ENCODE results near the gene NFIA. TPM values are rescaled to one million over a fixed set of nuclear protein-coding genes. Genes with fewer than 3 reads are reported as not detected.

NFIA gene
- total RNA-seq, 1 experiment from 2014 or later: not detected

DNA sequence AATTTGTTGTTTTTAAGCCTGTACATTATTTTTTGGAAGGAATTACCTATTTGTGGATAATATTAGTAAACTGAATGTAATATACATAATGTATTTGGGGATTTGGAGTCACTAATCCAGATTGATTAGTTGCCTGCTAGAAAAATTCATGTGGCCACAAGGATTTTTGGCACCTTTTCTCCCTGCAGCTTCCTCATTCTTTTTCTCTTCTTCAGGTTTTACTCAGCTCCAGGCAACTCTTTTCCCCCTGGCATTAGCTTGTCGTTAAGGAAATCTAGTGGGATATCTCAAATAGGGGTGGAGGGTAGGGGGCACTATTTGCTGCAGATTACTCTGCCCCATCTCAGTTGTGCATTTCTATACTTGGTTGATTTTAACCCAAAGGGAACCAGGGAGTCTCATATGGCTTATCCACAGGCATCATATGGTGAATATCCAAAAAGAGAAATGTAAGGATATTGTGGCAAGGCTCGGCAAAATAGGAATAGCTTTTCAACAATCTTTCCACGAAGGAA, 203.1 kb downstream of the NFIA start:
- Histone ChIP-seq H3K27me3 (no peaks in the 10 kb centered on the region), H3K36me3 (no peaks in the 10 kb centered on the region), H3K4me3 (no peak overlapping the region), H3K9me3 (no peaks in the 10 kb centered on the region)
- no peak for DNase-seq

DNA sequence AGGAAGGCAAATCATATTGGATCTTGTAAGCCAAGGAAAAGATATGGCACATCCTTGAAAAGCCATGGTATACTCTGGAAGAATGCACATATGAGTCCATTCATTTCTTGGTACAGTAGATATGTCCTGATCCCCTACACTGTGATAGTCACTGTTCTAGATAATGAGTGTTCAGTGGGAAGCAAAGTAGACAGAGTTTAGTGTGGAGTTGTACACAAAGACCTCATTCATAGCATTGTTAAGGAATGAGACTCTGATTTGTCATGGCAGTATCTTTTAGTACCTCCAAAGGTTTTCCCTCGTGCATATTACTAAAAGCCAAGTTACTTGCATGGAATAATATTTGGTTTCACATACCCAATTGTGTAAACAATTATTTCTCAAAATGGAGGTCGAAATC, 204.7 kb downstream of the NFIA start:
- Histone ChIP-seq H3K4me3 (no peak overlapping the region), H3K27me3 (no peaks in the 10 kb centered on the region), H3K9me3 (no peaks in the 10 kb centered on the region), H3K36me3 (no peaks in the 10 kb centered on the region)
- no peak for DNase-seq

DNA sequence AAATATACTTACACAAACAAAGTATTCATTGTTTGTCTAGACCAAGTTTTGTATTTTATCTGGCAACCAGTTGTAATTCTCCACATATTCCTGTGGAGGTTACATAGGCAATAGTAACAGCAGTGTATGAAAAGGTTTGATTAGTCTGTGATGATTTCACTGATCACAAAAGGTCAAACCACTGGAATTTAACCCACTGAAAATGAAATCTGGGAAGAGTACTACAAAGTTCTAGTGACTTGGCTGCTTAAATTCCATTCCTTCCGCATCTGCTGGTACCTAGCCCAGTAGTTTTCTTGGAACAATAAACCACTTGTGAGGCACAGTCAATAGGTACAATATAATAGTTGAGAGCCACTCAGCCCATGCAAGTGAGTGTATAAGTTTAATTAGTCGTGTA, 205.4 kb downstream of the NFIA start:
- no peak overlapping the region for H3K4me3 ChIP-seq
- DNase-seq: no peak
- no peaks in the 10 kb centered on the region for H3K36me3 ChIP-seq
- H3K27me3 ChIP-seq: no peaks in the 10 kb centered on the region
- H3K9me3 ChIP-seq: no peaks in the 10 kb centered on the region

DNA sequence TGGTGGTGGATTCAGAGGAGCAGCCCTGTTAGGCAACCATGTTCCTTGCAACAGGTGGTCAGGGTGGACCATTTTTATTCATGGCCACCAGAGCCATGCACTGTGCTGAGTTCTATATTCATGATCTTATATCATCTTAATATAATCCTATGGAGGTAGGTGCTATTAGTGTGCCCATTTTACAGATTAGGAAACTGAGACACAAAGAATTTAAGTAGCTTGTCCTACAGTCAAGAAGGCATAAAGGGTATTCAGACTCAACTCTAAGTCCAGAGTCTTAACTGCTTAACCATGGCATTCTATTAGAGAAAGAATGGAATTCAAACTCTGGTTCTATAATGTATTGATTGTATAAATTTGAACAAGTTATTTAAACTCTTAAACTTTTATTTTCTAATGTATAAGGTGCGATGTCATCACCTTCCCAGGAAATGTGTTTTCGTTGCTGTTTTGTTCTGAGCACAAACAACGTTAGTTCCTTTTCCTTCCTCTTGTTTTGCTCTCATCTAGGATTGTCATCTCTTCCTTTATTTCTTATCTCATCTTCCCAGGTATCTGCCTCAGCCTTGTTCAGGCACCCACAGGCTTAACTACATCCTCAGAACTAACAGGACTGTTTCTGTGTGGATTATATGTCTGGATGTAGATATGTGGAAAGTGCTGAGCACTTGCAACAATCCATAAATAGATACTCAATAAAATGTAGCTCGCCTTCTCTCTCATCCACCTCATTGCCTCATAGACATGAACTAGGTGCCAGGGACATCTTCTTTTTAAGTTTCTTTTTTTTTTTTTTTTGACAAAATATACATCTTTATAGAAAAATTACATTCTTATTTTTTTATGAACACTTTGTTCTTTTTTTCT, 207.1 kb downstream of the NFIA start:
- DNase-seq: no peak
- Histone ChIP-seq H3K36me3 (no peaks in the 10 kb centered on the region), H3K9me3 (no peaks in the 10 kb centered on the region), H3K27me3 (no peaks in the 10 kb centered on the region), H3K4me3 (no peak overlapping the region)

DNA sequence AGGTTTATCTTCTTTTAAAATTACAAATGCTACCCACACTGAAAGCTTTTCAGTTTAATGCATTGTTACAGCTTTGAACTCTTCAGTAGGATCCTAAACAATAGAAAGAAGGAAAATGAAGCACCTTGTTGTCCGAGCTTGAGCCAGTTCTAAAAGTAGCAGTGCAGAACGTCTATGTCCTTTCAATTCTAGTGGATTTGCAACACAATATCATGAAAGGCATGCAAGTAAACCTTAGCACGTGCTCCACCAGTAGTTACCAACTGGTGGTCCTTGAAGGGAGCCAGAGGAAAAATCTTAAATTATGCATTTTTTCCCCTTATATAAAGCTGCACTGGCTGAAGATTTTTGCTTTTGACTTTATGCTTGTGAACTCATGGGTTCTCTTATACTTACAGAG, 208.2 kb downstream of the NFIA start:
- DNase-seq: no peak
- no peak overlapping the region for H3K4me3 ChIP-seq
- H3K9me3 ChIP-seq: no peaks in the 10 kb centered on the region
- H3K36me3 ChIP-seq: no peaks in the 10 kb centered on the region
- H3K27me3 ChIP-seq: no peaks in the 10 kb centered on the region

DNA sequence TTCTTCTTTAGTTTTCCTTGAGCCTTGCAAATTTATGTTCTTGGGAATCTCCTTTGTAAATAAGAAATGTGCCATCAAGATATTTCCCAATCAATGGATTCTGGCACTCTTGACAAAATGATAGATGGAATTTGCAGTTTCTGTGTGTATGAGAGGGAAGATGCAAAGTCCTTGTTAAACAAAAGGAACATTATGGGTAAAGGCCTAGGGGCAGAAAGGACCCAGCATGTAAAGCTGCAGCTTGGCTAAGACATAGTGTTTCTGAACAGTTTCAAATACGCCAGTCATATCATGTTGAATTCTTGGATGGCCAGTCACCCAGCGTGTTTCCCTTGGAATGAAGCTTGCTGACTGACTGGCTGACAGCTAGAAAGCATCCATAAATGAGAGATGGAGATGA, 210.8 kb downstream of the NFIA start:
- Histone ChIP-seq H3K9me3 (no peaks in the 10 kb centered on the region), H3K36me3 (no peaks in the 10 kb centered on the region), H3K4me3 (no peak overlapping the region), H3K27me3 (no peaks in the 10 kb centered on the region)
- DNase-seq: no peak

DNA sequence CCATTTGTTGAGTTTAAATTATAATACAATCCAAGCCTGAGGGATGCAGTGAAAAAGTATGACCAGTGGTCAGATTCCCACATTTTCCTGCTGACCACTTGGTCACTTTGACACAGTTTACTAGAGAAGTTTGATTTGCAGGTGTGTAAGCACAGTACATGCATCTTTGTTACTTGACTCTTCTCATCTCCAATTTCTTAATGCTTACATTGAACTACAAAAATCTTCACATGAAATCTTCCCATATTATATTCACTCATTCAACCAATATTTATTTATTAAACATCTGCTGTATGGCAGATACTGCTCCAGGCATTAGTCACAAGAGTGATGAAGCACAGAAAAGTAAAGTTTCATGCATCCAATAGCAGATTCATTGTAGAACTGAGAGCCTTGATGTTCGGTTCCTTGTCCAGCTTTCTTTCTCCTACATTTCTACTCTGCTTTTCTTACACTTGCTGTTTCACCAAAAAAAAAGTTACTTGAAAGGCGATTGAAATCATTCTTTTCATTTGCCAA, 211.7 kb downstream of the NFIA start:
- DNase-seq: no peak
- H3K27me3 ChIP-seq: no peaks in the 10 kb centered on the region
- no peak overlapping the region for H3K4me3 ChIP-seq
- no peaks in the 10 kb centered on the region for H3K36me3 ChIP-seq
- H3K9me3 ChIP-seq: no peaks in the 10 kb centered on the region

DNA sequence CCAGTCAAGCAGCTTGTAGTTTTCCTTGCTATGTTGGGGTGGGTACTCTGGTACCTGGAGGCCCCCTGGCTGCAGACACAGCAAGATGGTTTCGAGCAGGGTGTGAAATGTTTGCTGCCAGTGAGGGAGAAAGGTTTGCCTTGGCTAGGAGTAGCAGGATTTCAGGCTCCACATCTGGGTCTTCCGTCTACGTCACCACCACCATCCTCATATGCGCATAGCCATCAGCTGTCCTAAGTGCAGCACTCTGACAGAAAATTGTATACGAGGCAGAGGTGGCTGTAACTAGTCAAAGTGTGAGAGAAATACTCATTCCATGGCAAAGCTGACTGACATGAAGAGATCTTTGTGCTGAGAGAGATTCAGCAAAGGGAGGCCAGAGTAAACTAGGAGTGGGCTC, 212.6 kb downstream of the NFIA start:
- Histone ChIP-seq H3K27me3 (no peaks in the 10 kb centered on the region), H3K36me3 (no peaks in the 10 kb centered on the region), H3K4me3 (no peak overlapping the region), H3K9me3 (no peaks in the 10 kb centered on the region)
- DNase-seq: no peak

DNA sequence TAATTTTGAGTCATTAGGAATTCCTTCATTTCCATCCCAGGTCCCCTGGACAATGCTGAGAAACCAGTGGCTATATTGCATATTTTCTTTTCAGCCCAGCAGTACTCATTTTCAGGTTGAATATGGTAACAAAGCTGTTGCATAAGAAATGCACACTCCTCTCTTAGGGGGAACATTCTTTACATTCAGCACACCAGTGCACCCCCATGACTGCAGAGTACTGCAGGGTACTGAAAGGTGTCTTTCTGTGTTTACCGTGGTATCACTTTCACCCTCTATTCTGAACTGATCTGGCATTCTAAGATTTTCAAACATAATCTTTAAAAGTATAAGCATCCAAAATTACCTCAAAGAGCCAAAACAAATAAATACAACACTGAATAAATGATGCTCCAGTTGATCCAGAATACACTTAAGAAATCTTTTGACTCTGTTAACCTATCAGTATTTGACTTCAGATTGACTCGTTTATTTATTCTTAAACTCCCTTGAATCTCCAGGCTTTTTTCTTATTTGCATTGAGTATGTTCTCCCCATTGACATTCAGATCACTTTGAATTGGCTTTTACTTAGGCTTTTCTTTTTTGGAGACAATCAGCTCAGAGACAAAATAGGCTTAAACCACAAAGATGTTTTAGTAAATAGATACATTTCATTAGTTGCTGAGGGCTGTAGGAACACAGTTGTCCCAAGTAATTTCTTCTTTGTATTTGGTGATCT, 213.6 kb downstream of the NFIA start:
- Histone ChIP-seq H3K4me3 (no peak overlapping the region), H3K36me3 (no peaks in the 10 kb centered on the region), H3K27me3 (no peaks in the 10 kb centered on the region), H3K9me3 (no peaks in the 10 kb centered on the region)
- no peak for DNase-seq

DNA sequence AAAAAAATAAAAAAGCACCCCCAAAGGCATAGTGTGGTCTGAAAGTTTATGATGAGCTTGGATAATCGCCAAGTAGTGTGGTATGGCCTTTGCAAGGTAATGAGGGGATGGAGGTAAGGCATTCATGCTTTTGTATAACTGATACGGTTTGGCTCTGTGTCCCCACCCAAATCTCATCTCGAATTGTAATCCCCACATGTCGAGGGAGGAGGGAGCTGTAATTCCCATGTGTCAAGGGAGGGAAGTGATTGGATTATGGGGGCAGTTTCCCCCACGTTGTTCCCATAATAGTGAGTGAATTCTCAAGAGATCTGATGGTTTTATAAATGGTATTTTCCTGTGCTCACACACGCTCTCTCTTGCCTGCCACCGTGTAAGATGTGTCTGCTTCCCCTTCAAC, 215.5 kb downstream of the NFIA start:
- H3K36me3 ChIP-seq: no peaks in the 10 kb centered on the region
- no peak overlapping the region for H3K4me3 ChIP-seq
- no peak for DNase-seq
- no peaks in the 10 kb centered on the region for H3K9me3 ChIP-seq
- H3K27me3 ChIP-seq: no peaks in the 10 kb centered on the region

DNA sequence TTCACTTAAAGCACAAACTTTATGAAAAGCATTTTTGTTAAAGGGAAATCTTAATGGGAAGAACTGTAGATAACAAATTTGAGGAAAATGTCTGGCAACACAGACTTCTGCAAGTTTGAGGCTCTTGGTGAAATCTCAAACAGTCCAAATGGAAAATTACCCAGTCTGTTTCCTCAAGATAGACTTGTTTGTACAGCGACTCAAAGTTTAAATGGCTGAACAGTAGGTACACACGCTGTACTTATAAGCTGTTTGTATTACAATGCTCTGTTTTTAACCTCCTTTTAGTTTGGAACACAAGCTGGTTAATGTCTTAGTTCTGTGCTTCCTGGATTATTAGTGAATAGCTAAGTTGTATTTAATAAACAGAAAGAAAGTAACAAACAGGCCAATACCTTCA, 217.1 kb downstream of the NFIA start:
- H3K36me3 ChIP-seq: no peaks in the 10 kb centered on the region
- DNase-seq: no peak

DNA sequence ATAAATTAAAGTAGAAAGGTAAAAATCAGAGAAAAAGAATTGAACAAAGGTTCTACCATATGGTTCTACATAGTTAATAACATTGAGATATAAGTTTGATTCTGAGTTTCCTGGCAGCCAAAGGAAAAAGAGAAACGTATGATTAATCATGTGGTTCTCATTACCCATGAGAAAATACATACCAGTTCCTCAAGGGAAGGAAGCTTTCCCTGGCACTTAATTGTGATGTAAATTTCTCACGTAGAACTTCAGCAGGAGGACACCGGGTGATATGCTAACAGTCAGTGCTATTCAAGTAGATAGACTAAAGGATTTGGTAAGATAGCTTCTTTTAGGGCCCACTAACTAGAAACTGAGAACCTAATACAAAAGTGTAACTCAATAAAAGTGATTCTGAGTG, 218.5 kb downstream of the NFIA start:
- Histone ChIP-seq H3K4me3 (no peak overlapping the region), H3K36me3 (no peaks in the 10 kb centered on the region), H3K9me3 (no peaks in the 10 kb centered on the region), H3K27me3 (no peaks in the 10 kb centered on the region)
- DNase-seq: no peak

More for the DNA sequence above, 217.1 kb downstream of the NFIA start:
- Histone ChIP-seq H3K27me3 (no peaks in the 10 kb centered on the region), H3K4me3 (no peak overlapping the region), H3K9me3 (no peaks in the 10 kb centered on the region)

DNA sequence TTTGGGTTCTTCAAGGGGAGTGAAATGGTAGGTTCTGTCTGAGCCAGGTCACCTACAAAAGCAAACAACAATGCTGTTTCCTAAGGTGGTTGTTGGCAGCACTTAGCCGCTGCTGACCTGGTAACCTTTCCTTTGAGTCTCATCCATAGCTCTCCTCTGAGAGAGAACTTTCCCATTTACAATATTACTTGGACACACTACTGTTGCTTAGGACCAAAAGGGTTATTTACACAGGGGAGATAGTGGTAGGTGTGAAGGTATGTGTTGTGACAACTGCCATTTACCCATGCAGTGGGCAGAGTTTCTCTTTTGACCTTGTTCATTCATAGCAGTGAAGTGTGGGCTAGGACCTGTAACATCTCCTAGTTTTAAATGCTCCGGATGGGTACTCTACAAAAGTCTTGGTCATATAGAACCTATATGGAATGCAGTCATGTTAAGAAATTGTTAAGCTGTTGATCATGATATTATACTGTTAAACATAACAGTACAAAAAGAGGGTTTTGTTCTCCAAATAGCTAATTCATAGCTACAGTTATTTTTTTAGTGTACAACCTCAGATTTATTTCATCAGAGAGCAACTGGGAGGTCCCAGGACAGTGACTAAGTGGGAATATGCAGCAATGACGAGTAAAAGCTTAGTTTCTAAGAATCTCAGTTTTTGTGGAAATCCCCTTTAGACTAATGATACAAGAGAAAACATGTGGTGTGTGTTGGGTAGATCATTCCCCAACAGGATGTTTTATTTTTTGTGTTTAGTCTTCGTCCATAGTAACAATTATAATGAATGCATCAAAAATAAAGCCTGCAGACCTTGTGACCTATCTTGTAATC, 219.7 kb downstream of the NFIA start:
- Histone ChIP-seq H3K4me3 (no peak overlapping the region), H3K36me3 (no peaks in the 10 kb centered on the region)

DNA sequence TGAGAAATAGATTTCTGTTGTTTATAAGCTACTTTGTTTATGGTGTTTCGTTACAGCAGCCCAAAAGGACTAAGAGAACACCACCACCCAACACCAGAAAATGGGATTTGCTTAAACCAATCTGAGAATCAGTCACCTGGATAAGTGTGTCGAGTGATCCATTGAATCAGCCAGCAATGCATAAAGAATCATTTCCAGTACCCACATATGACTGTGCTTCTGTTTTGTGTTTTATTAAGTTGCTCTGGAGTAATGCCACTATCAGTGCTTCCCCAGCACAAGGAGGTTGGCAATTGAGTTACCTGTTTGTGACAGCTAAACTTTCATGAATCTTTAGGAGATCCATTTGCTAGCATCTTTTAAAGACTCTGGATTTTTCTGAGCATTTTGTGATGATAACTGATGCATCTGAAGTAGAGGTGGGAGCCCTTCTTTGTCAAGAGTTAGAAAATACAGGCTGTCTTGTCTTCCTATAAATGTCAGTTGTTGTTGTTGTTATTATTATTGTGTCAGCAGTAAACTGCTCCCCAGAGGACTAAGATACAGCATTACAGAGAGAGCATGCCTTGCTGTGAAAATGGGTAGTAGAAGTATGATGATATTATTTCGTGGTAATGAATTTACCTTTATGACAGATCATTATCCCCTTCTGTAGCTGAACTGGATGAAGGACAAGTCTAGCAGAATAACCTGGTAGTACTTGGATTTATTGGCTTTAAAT, 225.2 kb downstream of the NFIA start:
- H3K9me3 ChIP-seq: no peaks in the 10 kb centered on the region
- no peaks in the 10 kb centered on the region for H3K36me3 ChIP-seq
- no peaks in the 10 kb centered on the region for H3K27me3 ChIP-seq
- no peak overlapping the region for H3K4me3 ChIP-seq
- DNase-seq: no peak

More for the DNA sequence above, 219.7 kb downstream of the NFIA start:
- no peak for DNase-seq
- Histone ChIP-seq H3K9me3 (no peaks in the 10 kb centered on the region), H3K27me3 (no peaks in the 10 kb centered on the region)

DNA sequence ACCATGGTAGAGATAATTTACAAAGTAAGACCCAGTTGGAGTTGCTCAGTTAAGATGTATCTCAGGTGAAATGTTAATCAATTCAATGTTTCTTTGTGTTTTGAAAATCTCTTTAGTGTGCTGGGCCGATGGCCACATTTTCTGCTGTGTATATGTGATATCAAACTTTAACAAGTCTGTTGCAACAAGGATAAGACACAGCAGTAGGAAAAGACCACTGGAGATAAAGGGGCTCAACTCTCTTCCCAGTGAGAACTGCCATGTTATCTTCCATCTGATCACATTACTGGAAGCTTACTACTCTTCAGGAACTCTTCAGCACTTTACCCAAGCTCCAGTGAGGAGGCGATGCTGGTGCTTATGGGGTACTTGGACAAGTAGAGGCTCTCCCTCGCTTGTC, 227.7 kb downstream of the NFIA start:
- no peaks in the 10 kb centered on the region for H3K9me3 ChIP-seq
- DNase-seq: no peak
- H3K27me3 ChIP-seq: no peaks in the 10 kb centered on the region
- H3K4me3 ChIP-seq: no peak overlapping the region
- no peaks in the 10 kb centered on the region for H3K36me3 ChIP-seq

DNA sequence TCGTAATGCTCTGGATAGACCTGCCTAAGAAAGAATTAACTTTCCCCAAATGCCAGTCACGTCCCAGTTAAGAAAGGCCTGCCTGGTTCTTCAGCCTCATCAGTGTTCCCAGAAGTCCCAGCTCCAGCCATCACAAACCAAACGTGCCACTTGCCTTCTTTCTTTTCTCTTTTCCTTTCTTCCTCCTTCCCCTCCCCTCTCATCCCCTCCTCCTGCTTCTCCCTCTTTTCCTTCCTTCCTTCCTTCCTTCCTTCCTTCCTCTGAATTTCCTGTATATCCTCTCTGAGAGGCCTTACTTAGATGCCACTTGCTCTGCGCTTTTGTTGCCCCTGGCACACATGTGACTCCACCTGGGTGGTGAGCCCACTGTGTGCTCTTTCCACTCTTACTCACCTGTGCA, 228.2 kb downstream of the NFIA start:
- Histone ChIP-seq H3K9me3 (no peaks in the 10 kb centered on the region), H3K4me3 (no peak overlapping the region), H3K36me3 (no peaks in the 10 kb centered on the region), H3K27me3 (no peaks in the 10 kb centered on the region)
- no peak for DNase-seq
